NCI-H1930 (cell line): ENCODE data around the gene MYO5A.
"Not testable (repeated sequence)": the region's sequence is repeated elsewhere in the genome, so short reads cannot be mapped to it uniquely, and the experiment has no call there.

ENCODE experiments used
- DNase-seq, 2 experiments: peaks; one replicate each; lab custom pipeline; 2025; lab: John Stamatoyannopoulos, UW

Gene MYO5A

GRCh38 chr15:52288986-52289385 lies 239.7 kb downstream of the MYO5A start:
- DNase-seq = no peak

DNA sequence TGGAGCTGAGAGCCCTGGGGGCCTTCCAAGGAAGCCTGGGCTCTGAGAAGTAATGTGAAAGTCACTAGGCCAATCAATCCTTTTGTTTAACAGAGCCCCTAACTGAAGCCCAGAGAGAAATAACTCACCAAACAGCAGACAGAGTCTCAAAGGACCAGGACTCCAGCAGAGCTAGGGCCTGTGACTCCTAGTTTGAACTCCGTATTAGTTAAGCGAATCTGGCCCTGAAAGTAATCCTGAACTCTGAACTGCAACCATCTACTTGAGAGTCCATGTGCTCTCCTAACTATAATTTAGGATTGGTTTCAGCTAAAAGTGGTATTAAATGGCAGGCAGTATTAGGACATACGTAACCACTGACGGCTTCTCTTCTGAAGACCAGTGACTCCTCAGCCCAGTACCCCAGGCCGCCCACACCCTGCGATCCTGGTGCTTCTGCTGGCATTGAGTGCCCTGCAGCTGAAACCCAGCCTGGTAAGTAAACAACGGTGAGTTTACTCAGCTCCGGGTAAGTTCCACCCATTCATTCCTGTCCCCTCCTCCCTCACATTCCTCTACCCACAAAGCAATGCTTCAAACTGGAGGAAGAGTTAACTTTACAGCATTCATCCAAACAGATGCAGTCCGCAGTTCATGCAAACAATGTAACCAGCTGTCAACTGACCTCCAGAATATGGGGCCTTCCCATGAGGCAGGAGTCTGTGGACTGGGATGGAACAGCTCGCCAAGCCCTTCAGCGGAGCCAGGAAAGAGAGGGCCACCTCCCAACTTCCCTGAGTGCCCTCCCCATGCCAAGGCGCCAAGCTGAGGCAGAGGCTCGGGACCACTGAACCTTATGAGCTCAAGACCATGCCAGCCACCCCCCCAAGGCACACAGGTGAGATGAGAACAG lies 240.4 kb downstream of the MYO5A start:
- DNase-seq = no peak

DNA sequence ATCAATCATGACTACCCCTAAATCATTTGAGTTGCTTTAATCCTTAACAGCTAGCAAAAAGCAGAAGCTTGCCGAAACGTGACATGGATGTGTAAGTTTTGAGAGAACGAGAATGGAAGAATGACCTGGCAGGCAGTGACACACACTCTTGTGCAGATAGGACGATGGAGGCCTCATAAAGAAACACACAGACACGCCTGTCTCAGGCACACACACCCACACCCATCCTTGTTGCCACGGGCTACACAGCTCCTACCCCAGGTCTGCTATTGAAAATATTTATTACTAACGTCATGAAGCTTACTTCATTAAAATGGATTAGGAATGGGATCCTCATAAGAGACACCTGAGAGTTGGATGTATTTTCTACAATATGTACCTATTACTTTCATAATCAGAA lies 241.6 kb downstream of the MYO5A start:
- no peak for DNase-seq

DNA sequence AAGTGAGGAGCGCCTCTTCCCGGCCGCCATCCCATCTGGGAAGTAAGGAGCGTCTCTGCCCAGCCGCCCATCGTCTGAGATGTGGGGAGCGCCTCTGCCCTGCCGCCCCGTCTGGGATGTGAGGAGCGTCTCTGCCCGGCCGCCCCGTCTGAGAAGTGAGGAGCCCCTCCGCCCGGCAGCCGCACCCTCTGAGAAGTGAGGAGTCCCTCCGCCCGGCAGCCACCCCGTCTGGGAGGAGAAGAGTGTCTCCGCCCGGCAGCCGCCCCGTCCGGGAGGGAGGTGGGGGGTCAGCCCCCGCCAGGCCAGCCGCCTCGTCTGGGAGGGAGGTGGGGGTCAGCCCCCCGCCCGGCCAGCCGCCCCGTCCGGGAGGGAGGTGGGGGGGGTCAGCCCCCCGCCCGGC lies 242.7 kb downstream of the MYO5A start:
- not testable (repeated sequence) for DNase-seq

DNA sequence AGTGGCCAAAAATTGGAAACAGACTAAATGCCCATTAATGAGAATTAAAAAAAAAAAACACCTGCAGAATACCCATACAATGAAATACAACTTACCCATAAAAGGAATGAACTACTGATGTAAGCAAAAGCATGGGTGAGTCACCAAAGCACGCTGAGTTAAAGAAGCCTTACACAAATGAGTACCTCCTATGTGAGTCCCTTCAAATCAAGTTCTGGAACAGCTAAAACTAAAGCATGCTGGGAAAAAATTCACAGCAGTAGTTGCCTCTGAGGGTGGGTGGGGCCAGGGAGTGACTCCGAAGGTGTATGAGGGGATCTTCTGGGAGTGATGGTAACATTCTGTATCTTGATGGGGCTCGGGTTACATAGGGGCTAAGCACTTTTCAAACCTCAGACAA lies 244.5 kb downstream of the MYO5A start:
- no peak for DNase-seq

DNA sequence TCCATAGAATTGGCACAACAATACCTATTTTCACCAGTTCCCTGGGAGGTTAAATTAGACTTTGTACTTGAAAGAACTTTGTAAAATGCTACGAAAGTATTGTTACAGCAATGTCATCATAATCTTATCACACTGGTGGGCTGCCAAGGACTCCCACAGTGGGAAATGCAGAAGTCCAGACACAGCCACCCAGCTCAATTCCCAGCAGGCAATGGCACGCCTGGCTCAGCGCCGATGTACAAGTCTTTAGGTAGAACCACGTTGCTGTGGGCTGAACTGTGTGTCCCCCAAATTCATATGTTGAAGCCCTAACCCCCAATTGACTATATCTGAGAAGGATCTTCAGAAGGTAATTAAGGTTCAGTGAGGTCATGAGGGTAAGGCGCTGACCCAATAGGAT lies 245.4 kb downstream of the MYO5A start:
- no peak for DNase-seq

DNA sequence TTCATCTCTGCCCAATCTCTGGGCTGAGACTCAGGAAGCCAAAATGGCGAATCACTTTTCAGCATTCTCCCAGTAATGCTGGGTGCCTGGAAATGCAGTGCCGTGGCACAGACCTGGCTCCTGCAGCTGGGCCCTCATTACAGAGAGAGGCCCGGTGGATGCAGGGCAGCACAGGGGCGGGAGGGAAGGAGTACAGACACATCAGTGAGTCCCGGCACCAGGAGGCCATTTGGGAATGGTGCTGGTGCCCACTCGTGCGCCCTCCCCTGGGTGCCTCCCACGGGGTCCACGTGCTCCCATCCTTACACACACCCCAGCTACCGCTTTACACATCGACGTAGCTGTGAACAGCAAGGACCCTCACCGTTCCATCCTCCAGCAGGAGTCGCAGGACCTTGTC lies 246.3 kb downstream of the MYO5A start:
- no peak for DNase-seq

DNA sequence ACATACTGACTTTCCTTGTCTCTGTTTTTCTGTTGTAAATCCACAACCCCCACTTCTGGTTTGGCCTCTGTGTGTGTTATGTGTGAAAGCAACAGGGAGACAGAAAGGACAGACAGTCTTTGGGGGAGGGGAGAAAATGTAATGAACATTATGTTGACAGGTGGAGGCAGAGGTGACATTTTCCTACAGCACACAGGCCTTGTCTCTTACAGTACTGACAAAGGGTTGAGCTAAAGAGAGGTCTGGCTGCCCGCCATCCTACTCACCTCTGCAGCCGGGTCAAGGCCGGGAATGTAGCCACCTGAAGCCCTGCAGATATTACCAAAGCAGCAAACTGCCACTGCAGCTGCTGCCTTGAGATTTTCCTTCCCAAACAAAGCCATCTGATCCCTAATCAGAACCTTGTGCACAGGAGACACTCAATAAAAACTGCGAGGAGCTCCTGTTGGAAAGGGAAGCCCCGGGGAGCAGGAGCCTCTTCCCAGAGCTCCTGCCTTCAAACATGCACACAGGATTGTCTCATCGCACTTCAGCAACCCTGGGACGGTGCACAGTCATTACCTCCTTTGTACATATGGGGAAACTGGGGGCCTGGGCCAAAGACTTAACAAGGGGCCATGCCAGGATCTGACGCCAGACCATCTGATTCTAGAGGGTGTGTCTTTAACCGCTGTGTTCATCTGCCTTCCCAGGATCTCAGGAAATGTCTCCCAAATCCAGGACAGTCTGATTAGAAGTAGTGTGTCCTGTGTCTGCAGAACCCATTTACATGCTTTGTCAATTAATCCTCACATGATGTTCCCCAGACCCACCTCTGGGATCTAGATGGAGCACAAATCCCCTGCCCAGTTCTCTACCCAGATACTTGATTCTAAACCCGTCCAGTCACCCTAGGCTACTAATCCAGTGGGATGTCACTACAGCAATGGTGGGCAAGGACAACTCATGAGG lies 247.3 kb downstream of the MYO5A start:
- DNase-seq = no peak

DNA sequence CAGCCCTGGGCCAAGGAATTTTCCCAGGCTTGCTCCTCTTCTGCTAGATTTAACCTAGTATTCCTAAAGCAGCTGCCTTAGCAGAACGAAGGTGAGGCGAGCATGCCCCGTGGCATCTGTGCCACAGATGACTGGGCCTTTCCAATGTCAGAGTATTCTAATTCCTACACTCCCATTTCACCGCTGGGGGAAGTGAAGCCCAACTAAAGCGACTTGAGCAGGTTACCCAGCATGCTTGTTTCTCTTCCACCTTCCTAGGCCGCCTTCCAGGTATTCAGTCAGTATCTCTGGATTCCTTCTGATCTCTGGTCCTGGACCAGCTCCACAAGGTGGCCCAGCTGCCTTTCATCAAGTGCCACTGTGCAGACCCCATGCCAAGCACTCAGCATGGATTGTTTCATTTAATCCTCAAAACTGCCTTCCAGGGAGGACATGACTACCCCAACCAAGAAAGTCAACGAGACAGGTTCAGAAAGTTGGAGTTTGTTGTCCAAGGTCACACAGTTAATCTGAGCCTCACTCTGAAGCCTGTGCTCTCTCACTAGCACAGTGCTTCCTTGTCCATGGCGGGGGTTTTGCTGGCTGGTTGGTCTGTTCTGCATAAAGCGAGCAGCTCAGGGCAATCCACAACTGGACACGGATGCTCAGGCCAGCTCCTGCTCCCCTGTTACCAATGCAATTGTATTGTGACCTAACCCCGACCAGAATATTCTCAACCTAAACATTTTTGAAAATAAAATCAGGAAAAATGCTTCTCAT lies 248.2 kb downstream of the MYO5A start:
- DNase-seq = no peak

DNA sequence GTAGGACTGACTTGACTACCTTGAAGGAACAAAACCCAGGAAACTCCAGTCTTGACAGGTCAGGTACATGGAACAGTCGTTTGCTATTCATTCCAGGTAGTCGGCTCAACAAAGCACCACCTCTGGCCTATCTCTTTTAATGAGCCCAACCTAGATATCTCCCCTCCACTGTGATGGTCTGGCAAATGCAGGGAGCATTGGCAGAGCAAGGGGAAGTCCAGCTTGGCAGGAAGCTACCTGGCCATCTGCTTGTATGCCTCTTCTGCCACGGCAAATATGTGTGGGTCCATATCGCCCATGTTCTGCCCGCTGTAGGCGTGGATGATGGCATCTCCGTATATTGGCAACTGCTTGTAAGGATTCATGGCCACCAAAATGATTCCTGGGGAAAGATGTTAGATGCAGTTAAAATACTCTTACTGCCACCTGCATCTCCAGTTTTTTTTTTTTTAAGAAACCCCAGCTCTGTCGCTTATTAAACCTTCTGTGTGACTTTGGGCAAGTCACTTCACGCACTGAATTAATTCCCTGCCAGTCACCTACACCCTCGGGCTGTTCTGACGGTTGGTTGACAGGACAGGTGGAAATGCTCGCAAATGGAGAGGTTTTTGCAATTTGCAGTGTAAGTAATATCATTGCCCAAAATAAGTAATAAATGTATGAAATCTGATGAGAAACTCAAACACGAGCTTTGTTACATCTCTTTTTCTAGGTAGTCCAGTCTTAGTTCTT lies 249.9 kb downstream of the MYO5A start:
- DNase-seq = no peak

DNA sequence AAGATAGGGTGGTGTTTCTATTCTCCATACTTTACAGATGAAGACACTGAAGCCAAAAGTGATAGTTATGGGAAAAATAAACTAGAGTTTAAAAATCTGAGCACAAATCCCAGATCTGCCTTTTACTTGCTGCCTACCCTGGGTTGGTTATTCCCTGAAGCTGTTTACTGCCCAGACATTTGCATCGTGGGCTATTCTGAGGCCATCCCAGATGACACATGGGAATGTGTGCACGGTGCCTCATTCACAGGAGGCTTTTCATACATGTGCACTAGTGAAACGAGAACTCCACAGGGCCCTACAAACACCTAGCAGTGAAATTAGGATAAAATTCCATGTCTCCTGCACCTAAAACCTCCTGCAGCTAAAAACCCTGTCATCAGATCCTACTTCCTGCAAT lies 250.5 kb downstream of the MYO5A start:
- no peak for DNase-seq

DNA sequence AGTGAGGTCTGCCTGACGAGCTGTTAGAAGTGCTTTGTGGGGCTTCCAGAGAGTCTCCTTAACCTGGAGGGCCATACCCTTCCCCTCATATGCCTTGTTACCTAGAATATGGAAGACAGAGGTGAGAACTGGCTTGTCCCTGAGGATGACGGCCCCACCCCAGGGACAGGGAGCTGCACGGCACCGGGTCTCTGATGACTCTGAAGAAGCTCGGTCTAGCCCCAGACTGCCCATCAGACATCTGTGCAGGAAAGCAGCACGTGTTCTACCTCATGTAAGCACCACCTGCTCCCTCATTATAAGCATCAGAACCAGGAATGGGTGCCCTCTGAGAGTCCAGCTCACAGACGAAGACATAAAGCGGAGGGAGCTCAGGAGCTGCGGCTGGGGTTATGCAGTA lies 251.1 kb downstream of the MYO5A start:
- DNase-seq = no peak

- DNase-seq = no peak
Observed at GRCh38 chr15:52276256-52276770, 252.4 kb downstream of the MYO5A start.

GRCh38 chr15:52263563-52264282 lies 265.0 kb downstream of the MYO5A start:
- DNase-seq = no peak

DNA sequence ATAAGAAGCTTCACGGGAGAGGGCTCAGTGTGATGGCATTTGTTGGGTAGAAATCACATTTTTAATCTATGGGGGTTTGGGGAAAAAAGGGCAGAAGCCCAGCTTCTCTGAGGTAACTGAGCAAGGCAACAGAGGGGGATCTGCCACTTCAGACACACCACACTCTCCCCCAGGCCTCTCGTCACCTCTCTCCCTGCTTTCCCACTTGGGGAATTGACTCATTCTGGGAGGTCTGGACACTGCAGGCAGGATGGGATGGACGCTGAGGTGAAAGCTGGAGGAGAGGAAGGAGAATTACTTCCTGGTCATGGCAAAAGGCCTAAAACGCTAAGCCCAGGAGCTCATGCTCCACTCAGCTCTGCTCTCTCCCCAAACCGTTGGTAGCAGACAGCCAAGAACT lies 266.3 kb downstream of the MYO5A start:
- DNase-seq = no peak

DNA sequence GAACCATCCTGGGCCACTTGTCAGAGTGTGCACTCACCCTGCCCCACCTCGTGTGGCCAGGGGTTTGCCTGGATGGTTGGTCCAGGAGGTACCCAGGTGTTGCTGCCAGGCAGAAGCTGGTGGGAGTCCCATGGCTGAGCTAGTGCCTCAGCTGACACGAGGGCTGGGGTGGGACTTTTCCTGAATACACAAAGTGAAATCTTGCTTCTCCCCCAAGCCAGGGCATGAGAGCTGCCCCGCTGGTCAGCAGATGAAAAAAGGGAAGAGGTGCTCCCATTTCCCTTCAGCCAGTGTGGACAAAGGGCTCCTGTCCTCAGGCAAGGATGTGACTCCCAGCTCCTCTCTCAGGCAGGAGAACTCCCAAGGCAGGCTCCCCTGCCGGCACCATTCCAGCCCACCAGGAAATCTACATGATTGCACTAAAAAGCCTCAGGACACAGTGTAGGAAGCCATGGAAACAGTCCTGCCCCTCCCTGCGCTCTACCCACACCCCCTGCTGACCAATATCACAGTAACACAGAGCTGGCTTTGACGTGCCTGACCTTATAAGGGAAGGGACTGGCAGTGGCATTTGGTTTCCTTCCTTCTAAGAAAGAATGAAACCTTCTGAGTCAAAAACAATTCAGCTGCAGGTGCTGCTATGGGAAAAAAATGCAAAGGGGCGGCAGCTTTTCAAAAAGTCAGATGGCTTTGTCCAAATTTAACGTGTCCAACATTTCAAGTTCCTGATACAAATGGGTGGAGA lies 267.0 kb downstream of the MYO5A start:
- DNase-seq = no peak

- no peak for DNase-seq
Observed at GRCh38 chr15:52261026-52261425, 267.7 kb downstream of the MYO5A start.

DNA sequence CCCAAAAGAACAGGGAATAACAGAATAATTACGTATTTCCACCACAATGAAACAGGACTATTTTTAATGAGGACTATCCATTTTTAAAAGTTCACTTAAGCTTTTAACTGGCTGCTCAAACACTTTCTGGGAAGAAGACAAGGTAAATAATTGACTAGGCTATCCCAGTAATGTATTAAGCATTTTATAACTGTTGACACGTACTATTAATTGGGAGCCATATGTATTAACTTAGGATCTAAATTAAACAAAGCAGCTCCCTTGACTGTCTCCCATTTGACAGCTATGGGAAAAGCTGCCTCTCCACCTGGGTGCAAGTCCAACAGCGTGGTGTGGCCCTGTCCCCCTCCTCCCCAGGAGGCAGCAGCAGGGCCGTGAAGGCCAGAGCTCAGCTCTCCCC lies 269.2 kb downstream of the MYO5A start:
- no peak for DNase-seq

DNA sequence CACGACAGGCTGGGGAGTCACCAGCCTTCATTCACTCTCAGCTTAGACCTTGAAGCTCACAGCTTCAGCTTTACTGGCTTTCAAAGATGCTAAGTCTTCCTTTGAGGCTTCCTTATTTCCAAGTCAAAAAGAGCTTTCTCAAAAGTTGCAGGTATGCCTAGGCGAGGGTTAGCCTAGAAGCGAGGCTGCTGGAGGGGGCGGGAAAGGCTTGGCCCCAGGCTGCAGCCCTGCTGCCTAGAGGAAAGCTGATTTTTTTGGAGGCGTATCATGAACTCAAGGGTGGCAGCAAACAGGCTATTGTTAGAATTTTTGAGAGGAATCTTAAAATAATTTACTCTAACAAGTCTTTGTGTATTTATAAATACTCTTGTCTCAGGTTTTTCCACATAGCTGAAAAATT lies 270.2 kb downstream of the MYO5A start:
- DNase-seq = no peak

DNA sequence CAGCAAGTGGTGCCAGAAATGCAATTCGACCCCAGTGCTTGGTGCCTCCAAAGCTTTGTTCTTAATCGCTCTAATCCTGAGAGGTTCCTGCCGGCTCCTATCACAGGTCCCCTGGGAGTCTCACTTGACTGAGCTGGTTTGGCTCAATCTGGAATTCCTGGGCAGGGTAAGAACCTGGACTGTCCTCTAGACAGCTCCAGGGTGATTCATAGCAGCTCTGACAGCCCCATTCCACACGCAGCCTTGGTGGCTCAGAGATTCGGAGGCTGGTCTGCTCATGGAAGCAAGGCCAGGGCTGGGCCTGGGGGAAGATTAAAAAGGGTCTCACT lies 271.0 kb downstream of the MYO5A start:
- DNase-seq = no peak
